Subcutaneous abdominal adipose tissue (tissue), 5 donors: ENCODE data around the gene THSD1.
A peak's percentile ranks its signal among the peaks of the same experiment; 100 is the strongest.
"Not testable (repeated sequence)": the region's sequence is repeated elsewhere in the genome, so short reads cannot be mapped to it uniquely, and the experiment has no call there.

Experiments
- H3K27ac ChIP-seq: one replicate; pipeline ENCODE4 v1.7.0; 2013; ENCODE audit warnings: low read depth, mild to moderate bottlenecking, inconsistent platforms, low read length, moderate library complexity
- H3K27me3 ChIP-seq, 5 donors: one replicate each; pipeline ENCODE4 v1.7.0; 2013; ENCODE audit warnings: low read length in 5 of 5, inconsistent platforms in 1 of 5; ENCODE audit not compliant: control insufficient read depth in 5 of 5, insufficient read depth in 4 of 5
- H3K36me3 ChIP-seq, 5 donors: one replicate each; pipeline ENCODE4 v1.7.0; 2013; ENCODE audit warnings: low read length in 5 of 5; ENCODE audit not compliant: control insufficient read depth in 5 of 5, insufficient read depth in 5 of 5
- H3K4me1 ChIP-seq, 5 donors: one replicate each; pipeline ENCODE4 v1.7.0; 2013; ENCODE audit warnings: low read length in 5 of 5, mild to moderate bottlenecking in 3 of 5, moderate library complexity in 1 of 5; ENCODE audit not compliant: control insufficient read depth in 5 of 5, insufficient read depth in 5 of 5
- H3K4me3 ChIP-seq, 5 donors: one replicate each; pipeline ENCODE4 v1.7.0; 2013; ENCODE audit warnings: low read length in 5 of 5, low read depth in 1 of 5
- H3K9ac ChIP-seq, 5 donors: one replicate each; pipeline ENCODE4 v1.7.0; 2013; ENCODE audit warnings: low read length in 5 of 5, mild to moderate bottlenecking in 4 of 5, moderate library complexity in 3 of 5
- H3K9me3 ChIP-seq, 5 donors: one replicate each; pipeline ENCODE4 v1.7.0; 2013; ENCODE audit warnings: low read length in 5 of 5; ENCODE audit not compliant: control insufficient read depth in 5 of 5
- donor health status: healthy.
- donor health status: healthy.
- donor health status: healthy.
- donor health status: healthy.
- donor health status: healthy.

Gene THSD1

DNA sequence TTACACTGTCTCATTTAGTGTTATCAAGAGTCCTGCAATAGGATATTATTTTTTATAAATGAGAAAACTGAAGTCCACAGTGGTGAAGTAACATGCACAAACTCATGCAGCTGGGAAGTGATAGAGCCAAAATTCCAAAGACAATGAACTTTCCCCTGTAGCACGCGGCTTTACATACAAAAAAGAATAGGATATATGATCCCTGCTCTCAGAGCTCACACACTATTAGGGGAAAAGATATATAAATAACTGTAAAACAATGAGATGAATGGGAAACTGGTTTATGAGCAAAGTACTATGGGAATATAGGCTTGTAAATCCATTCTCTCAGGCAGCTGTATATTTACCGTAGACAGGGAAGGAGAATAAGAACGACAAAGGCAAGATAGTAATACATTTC, 39.7 kb downstream of the THSD1 start:
- H3K9me3 ChIP-seq: no peaks in the 10 kb centered on the region
- H3K27me3 ChIP-seq: no peaks in the 10 kb centered on the region
- no peak overlapping the region for H3K27ac ChIP-seq
- no peak overlapping the region for H3K4me3 ChIP-seq
- H3K36me3 ChIP-seq: no peaks in the 10 kb centered on the region
- no peaks in the 10 kb centered on the region for H3K4me1 ChIP-seq
- no peak overlapping the region for H3K9ac ChIP-seq

DNA sequence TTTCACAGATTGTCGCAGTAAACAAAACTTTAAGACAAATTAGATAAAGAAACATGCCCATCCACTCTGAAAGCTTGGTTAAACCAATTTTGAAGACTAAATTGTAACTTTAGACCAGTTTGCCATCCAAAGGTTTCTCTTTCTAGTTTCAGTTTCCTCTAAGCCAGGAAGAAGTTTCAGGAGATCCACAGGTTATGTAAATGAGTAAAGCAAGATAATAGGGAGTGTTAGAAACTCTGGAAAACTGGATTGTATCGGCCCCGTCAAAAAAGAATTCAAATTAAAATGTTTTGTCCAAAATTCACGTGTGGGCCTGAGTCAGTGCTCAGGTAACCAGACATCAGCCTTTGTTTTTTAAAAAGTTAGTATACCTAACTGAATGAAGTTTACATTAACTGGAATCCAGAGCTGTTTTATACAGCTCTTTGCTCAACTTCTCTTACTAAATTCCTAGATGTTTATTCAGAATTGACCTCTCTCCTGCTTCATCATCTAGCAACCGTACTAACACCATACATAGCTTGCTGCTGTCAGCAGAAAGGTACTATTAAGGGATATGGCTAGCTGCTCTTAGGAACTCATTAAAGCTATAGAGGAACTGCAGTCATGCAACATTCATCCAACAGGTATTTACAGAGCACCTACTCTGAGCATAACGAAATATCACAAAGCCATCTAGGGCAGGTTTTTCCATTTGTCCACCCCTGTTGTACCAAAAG, 43.6 kb downstream of the THSD1 start:
- H3K36me3 ChIP-seq, H3K4me1 ChIP-seq, H3K9ac ChIP-seq, H3K9me3 ChIP-seq, H3K4me3 ChIP-seq, H3K27ac ChIP-seq, H3K27me3 ChIP-seq: not testable (repeated sequence)

DNA sequence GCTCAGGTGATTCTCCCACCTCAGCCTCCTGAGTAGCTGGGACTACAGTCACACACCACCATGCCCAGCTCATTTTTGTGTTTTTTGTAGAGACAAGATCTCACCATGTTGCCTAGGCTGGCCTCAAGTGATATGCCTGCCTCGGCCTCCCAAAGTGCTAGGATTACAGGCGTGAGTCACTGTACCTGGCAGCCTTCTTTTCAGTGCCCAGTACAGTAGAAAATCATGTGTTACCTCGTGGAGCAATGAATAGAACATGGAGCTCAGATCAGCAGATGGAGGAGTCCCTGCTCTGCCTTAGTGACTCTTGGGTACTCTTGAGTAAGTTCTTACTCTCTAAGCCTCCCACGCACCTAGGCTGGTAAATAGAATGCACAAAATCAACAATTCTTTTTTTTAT, 44.7 kb downstream of the THSD1 start:
- Histone ChIP-seq H3K36me3 (no peaks in the 10 kb centered on the region), H3K27me3 (no peaks in the 10 kb centered on the region), H3K4me3 (no peak overlapping the region), H3K27ac (no peak overlapping the region), H3K4me1 (peaks cover 0 to 3% (median 0%) of the 10 kb centered on the region in 5 donors), H3K9me3 (no peaks in the 10 kb centered on the region), H3K9ac (no peak overlapping the region)

DNA sequence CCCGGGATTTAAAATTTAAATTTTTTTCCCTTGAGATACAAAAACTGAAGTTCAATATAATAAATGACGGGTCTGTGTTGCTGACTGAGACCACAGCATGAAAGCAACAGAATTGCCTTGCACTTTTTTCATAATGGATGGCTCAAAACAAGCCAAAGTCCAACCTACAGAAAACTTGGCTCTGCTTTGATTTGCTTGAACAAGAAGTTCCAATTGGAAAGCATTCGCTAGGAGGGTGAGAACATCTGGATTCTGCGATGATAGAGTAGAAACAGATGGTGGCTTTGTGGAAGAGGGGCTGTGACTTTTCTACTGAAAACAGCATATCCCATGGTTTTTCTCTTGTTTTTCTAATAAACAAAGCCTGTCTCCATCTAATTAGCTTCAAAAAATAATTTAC, 46.4 kb downstream of the THSD1 start:
- no peak overlapping the region for H3K9ac ChIP-seq
- peaks cover 0 to 3% (median 0%) of the 10 kb centered on the region in 5 donors for H3K4me1 ChIP-seq
- no peaks in the 10 kb centered on the region for H3K36me3 ChIP-seq
- H3K9me3 ChIP-seq: no peaks in the 10 kb centered on the region
- H3K27ac ChIP-seq: no peak overlapping the region
- H3K27me3 ChIP-seq: no peaks in the 10 kb centered on the region
- no peak overlapping the region for H3K4me3 ChIP-seq

DNA sequence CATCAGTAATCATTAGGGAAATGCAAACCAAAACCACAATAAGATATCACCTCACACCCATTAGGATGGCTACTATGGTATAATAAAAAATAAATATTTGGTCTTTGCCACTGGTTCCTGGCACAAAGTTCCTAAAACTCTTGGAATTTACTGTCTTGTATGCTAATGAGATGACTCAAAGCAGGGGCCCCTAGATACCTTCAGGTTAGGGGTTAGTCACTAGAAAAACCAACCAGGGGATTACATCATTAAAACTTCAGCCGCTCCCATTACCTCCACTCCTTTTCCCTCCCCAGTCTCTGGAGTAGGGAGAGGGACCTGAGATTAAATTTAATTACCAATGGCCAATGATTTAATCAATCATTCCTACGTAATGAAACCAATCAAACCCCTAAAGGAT, 49.6 kb downstream of the THSD1 start:
- Histone ChIP-seq H3K4me3 (no peak overlapping the region), H3K4me1 (peaks cover 0 to 3% (median 0%) of the 10 kb centered on the region in 5 donors), H3K9me3 (no peaks in the 10 kb centered on the region)

DNA sequence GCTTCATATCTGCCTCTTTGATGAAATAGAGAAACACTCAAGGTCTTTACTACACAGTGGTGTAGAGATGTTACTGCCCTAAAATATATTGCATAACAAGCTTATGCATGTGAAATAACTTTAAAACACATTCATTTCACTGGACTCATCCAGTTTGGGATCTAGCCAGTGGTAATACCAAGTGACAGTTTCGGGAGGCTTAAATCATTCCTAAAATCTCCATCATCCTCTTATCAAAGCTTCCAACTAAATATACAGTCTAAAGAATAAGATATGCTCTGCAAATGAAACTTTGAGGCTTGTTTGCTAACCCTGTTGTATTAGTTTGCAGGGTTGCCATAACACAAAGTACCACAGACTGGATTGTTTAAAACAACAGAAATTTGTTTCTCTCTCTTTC, 52.8 kb downstream of the THSD1 start:
- Histone ChIP-seq H3K9me3 (no peaks in the 10 kb centered on the region), H3K4me3 (no peak overlapping the region), H3K4me1 (peaks cover 0 to 3% (median 0%) of the 10 kb centered on the region in 5 donors), H3K27ac (no peak overlapping the region), H3K27me3 (no peaks in the 10 kb centered on the region), H3K9ac (no peak overlapping the region), H3K36me3 (no peaks in the 10 kb centered on the region)

More for the DNA sequence above, 49.6 kb downstream of the THSD1 start:
- H3K27ac ChIP-seq: no peak overlapping the region
- H3K9ac ChIP-seq: no peak overlapping the region
- no peaks in the 10 kb centered on the region for H3K27me3 ChIP-seq
- H3K36me3 ChIP-seq: no peaks in the 10 kb centered on the region

DNA sequence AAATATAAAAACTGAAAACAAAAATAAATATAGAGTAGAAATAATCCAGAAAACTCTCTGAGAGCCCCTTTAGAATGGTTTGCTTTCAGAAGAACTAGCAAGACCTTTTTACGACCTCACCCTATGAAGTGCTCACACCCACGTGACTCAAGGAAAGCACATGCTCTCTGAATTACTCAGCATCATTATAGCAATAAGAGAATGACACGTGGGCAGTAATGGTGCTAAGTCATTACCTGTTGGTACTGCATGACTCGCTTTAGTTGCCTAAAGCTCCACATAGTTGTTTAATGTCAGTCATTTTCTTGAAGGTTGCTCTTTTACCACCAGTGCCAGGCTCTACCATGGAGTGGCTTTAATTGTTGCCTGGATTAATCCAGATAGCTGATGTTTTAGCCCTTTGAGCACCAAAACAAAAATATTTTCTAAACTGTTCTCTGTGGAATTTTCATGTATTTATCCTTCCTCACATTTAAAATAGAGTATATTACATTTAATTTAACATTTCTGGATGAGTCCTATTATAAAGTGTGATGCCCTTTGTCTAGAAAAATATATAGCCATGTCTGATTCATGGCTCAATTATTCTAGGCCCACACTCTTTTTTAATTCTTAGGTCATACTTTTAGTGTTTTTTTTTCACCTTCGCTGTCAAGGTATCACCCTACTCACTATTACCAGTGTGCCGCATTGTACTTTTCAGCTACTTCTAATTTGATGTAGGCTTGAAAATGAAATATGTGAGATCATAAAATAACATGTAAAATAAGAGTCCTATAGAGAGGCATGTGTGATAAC, 56.8 kb downstream of the THSD1 start:
- peaks cover 0 to 4% (median 0%) of the 10 kb centered on the region in 5 donors for H3K4me1 ChIP-seq
- H3K27ac ChIP-seq: no peak overlapping the region
- no peak overlapping the region for H3K4me3 ChIP-seq
- no peaks in the 10 kb centered on the region for H3K9me3 ChIP-seq
- no peak overlapping the region for H3K9ac ChIP-seq
- H3K36me3 ChIP-seq: no peaks in the 10 kb centered on the region
- H3K27me3 ChIP-seq: no peaks in the 10 kb centered on the region

DNA sequence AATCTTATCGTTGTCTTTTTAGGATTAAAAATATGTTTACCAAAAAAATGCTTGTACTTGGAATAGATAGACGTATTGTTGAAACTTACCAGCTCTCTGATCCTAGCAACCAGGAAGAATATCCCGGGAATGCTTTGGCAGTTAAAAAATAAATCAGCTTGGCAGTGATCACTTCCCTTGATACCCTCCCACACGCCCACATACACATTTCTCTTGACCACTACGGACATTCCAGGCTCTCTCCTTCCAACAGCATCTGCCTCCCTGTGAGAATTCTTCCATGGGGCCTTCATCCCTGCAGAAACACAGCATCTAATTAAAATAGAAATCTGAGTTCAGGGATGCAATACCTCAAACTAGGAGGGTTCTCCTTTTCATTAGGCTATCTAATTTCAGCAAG, 57.9 kb downstream of the THSD1 start:
- Histone ChIP-seq H3K27me3 (no peaks in the 10 kb centered on the region), H3K36me3 (no peaks in the 10 kb centered on the region), H3K4me1 (peaks cover 0 to 7% (median 0%) of the 10 kb centered on the region in 5 donors), H3K9me3 (no peaks in the 10 kb centered on the region), H3K9ac (no peak overlapping the region), H3K4me3 (no peak overlapping the region), H3K27ac (no peak overlapping the region)

DNA sequence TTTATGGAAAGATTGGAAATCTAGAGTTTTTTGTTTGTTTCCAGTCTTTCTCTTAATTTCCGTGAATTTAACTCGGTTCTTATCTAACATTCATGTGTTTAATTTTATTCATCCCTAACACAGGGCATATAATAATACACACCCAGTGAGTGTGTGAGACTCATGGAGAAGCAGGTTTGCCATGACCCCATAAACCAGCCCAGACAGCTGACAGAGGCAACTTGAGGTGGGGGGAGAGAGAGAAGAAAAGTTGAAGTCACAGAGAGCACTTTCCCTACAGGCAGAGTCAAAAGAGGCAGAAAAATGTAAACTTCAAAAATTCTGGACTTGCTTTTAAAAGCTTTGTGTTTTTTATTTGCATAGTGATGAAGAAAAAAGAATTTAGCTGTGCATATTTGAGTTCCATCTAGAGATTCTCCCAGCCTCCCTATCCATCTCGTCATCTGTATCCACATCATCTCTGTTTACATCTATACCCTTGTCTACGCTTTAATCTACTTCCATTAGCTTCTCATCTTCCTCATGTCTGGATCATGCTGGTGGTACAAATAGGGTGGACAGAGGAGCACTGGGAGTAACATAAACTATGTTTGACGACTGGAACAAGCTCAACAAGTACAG, 60.2 kb downstream of the THSD1 start:
- Histone ChIP-seq H3K4me1 (peaks cover 0 to 5% (median 0%) of the 10 kb centered on the region in 5 donors), H3K27ac (no peak overlapping the region), H3K9me3 (no peaks in the 10 kb centered on the region), H3K36me3 (no peaks in the 10 kb centered on the region), H3K4me3 (no peak overlapping the region), H3K27me3 (no peaks in the 10 kb centered on the region), H3K9ac (no peak overlapping the region)

DNA sequence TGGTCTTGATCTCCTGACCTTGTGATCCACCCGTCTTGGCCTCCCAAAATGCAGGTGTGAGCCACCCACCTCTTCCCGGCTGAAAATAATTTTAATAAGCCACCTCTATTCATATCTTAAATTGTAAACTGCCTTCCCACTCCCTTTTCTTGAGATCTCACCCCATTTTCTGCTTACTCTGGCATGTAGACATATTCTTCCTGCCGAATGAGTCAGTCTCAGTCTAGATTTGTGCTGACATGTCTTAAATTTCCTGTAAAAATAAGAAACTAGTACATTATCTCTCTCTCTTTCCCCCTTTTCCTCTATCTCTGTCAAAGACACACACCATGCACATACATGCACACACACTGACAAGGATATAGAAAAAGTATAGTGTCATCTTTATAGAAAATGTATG, 60.9 kb downstream of the THSD1 start:
- no peak overlapping the region for H3K4me3 ChIP-seq
- H3K27ac ChIP-seq: peak overlapping the region; percentile 7
- H3K9me3 ChIP-seq: no peaks in the 10 kb centered on the region
- H3K27me3 ChIP-seq: no peaks in the 10 kb centered on the region
- no peak overlapping the region for H3K9ac ChIP-seq
- H3K4me1 ChIP-seq: peaks cover 0 to 5% (median 0%) of the 10 kb centered on the region in 5 donors
- no peaks in the 10 kb centered on the region for H3K36me3 ChIP-seq
